Measurements from ENCODE around the gene ADGRV1.

DNA sequence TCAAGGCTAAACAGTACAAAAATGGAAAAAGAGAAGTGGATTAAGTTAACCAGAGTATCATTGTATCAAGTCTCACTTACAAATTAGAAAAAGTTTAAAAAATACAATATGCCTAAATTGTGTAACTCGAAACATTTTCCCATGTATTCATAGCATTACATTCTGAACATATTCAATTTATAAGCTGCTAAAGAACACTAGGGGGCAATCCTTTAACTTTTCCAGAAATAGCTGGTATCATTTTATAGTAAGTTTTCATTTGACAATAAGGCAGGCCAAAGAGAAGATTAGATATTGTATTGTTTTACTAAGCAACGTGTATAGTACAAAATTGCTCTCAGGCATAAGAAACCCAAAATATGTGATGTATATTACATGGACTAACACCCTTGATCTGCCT lies 234.6 kb downstream of the ADGRV1 start:
- TF ChIP-seq TEAD4 (IDR thresholded peaks at IDR 0.05) (no peak), MAX (IDR thresholded peaks at IDR 0.05) (no peak), USF1 (IDR thresholded peaks at IDR 0.05) (no peak), TAF1 (IDR thresholded peaks at IDR 0.05; ENCODE audit: low read depth) (no peak)
